Gastrocnemius medialis (tissue), 4 donors: Measurements from ENCODE around the gene TMEM139. TPM values are rescaled to one million over a fixed set of nuclear protein-coding genes. Genes with fewer than 3 reads are reported as not detected.

ENCODE experiments used
- ATAC-seq, 2 donors: fragments of 150-250 bp; one replicate each; pipeline ENCODE4 v1.9.1; 2016
- DNase-seq, 2 donors: peaks; one replicate each; pipeline ENCODE4 v3.0.0-alpha.2; 2019
- H3K27ac ChIP-seq, 4 donors: fragments of 200-600 bp; sonication (generic); 1 replicate in 1 of 4; 2 replicates in 3 of 4; pipeline ENCODE4 v1.5.1; 2016 to 2018; ENCODE audit warnings: mild to moderate bottlenecking in 2 of 4, moderate library complexity in 1 of 4
- H3K27me3 ChIP-seq, 3 donors: fragments of 200-600 bp; sonication (generic) in 2 of 3; 1 replicate in 1 of 3; 2 replicates in 2 of 3; pipeline versions ENCODE4 v1.5.1 to v1.6.0; 2016 to 2019; ENCODE audit warnings: mild to moderate bottlenecking in 1 of 3, moderate library complexity in 1 of 3
- H3K36me3 ChIP-seq, 2 donors: fragments of 200-600 bp; sonication (generic) in 1 of 2; one replicate each; pipeline ENCODE4 v1.5.1; 2017 to 2018
- H3K4me1 ChIP-seq, 2 donors: fragments of 200-600 bp; sonication (generic) in 1 of 2; one replicate each; pipeline ENCODE4 v1.5.1; 2016 to 2017; ENCODE audit warnings: mild to moderate bottlenecking in 2 of 2
- H3K4me3 ChIP-seq, 4 donors: fragments of 200-600 bp; sonication (generic) in 3 of 4; 1 replicate in 1 of 4; 2 replicates in 3 of 4; pipeline ENCODE4 v1.5.1; 2016 to 2019; ENCODE audit warnings: mild to moderate bottlenecking in 2 of 4
- H3K9me3 ChIP-seq, 3 donors: fragments of 200-600 bp; sonication (generic) in 2 of 3; 1 replicate in 1 of 3; 2 replicates in 2 of 3; pipeline ENCODE4 v1.5.1; 2016 to 2019
- CTCF ChIP-seq, 5 experiments: fragments of 450-650 bp in 3 of 5; fragments of 200-600 bp in 2 of 5; sonication (generic) in 2 of 5; IDR thresholded peaks in 4 of 5; conservative IDR thresholded peaks in 1 of 5; 1 replicate in 4 of 5; 2 replicates in 1 of 5; pipeline ENCODE4 v1.5.1; 2016 to 2019; ENCODE audit warnings: antibody characterized with exemption in 5 of 5, mild to moderate bottlenecking in 3 of 5, moderate library complexity in 3 of 5
- POLR2A ChIP-seq, 2 donors: fragments of 450-650 bp; IDR thresholded peaks; one replicate each; pipeline ENCODE4 v1.6.1; 2017; ENCODE audit warnings: antibody characterized with exemption in 2 of 2, mild to moderate bottlenecking in 2 of 2, moderate library complexity in 2 of 2
- in situ Hi-C, 4 donors: fragments of 200-750 bp; cut with MboI; loops; one replicate each; pipeline versions ENCODE4 v1.15.0 to v1.8.0; 2017; ENCODE audit warnings: low sequenced_read_pairs in 4 of 4
- intact Hi-C: fragments of 100-400 bp; cut with DNase I; formaldehyde crosslinking; loops from one replicate; pipeline ENCODE4 v1.15.1; 2023; ENCODE audit warnings: low total_unique reads
- total RNA-seq, 4 donors: library from RNA; depleted of rRNA; stranded (reverse); fragments of >200 nt; gene quantifications; one replicate each; pipeline versions ENCODE4 v1.1.0 to v1.2.3, GENCODE V29; 2016

Gene TMEM139
- total RNA-seq, 4 donors from 2014 or later, result not detected

GRCh38 chr7:143265017-143265693 is 19.6 kb upstream of the TMEM139 start:
- ATAC-seq (no peak), DNase-seq (no peak)
- H3K4me3 ChIP-seq, result peak overlapping the region in 1 of 4 donors; percentile 96
- intact Hi-C loops, result no loop called here
- no peaks in the 10 kb centered on the region for H3K27me3 ChIP-seq
- H3K36me3 ChIP-seq, result peaks cover 0 to 40% of the 10 kb centered on the region in 2 donors
- in situ Hi-C loops, result no loop called here
- peaks cover 10 to 18% of the 10 kb centered on the region in 2 donors for H3K4me1 ChIP-seq
- TF ChIP-seq POLR2A (IDR thresholded peaks at IDR 0.05), result no peak
- TF ChIP-seq CTCF (IDR thresholded peaks at IDR 0.05 in 4 of 5, conservative IDR thresholded peaks at IDR 0.05 in 1 of 5), result no peak
- H3K27ac ChIP-seq, result peak overlapping the region in 3 of 4 donors; percentile 86 to 88 (median 88)
- H3K9me3 ChIP-seq, result no peaks in the 10 kb centered on the region

- TF ChIP-seq POLR2A (IDR thresholded peaks at IDR 0.05) (no peak), CTCF (IDR thresholded peaks at IDR 0.05 in 4 of 5, conservative IDR thresholded peaks at IDR 0.05 in 1 of 5) (no peak)
- Histone ChIP-seq H3K27ac (no peak overlapping the region), H3K9me3 (no peaks in the 10 kb centered on the region), H3K4me3 (no peak overlapping the region), H3K4me1 (peaks cover 4 to 10% of the 10 kb centered on the region in 2 donors), H3K27me3 (no peaks in the 10 kb centered on the region), H3K36me3 (peaks cover 0 to 41% of the 10 kb centered on the region in 2 donors)
- ATAC-seq, result no peak
- in situ Hi-C loops (no loop called here), intact Hi-C loops (no loop called here)
- DNase-seq, result no peak
Measured at GRCh38 chr7:143269251-143269650, 15.5 kb upstream of the TMEM139 start.

- intact Hi-C loops (no loop called here), in situ Hi-C loops (no loop called here)
- ATAC-seq (no peak), DNase-seq (no peak)
- Histone ChIP-seq H3K36me3 (peaks cover 0 to 35% of the 10 kb centered on the region in 2 donors), H3K4me3 (no peak overlapping the region), H3K4me1 (no peaks in the 10 kb centered on the region), H3K27ac (no peak overlapping the region), H3K9me3 (no peaks in the 10 kb centered on the region), H3K27me3 (no peaks in the 10 kb centered on the region)
- no peak for TF ChIP-seq CTCF (IDR thresholded peaks at IDR 0.05 in 4 of 5, conservative IDR thresholded peaks at IDR 0.05 in 1 of 5)
- TF ChIP-seq POLR2A (IDR thresholded peaks at IDR 0.05), result no peak
Measured at GRCh38 chr7:143271240-143271639, 13.5 kb upstream of the TMEM139 start.

- ATAC-seq, result no peak
- no peak overlapping the region for H3K4me3 ChIP-seq
- TF ChIP-seq CTCF (IDR thresholded peaks at IDR 0.05 in 4 of 5, conservative IDR thresholded peaks at IDR 0.05 in 1 of 5) (no peak), POLR2A (IDR thresholded peaks at IDR 0.05) (no peak)
Measured at GRCh38 chr7:143272871-143273270, 11.9 kb upstream of the TMEM139 start.

More at GRCh38 chr7:143272871-143273270, 11.9 kb upstream of the TMEM139 start:
- Histone ChIP-seq H3K27ac (no peak overlapping the region), H3K27me3 (no peaks in the 10 kb centered on the region), H3K36me3 (peaks cover 0 to 24% of the 10 kb centered on the region in 2 donors), H3K4me1 (no peaks in the 10 kb centered on the region), H3K9me3 (no peaks in the 10 kb centered on the region)
- intact Hi-C loops, result no loop called here
- DNase-seq, result no peak
- in situ Hi-C loops, result no loop called here
